C4-2B (cell line): ENCODE results near the gene JAK3.

Experiments
- CTCF ChIP-seq: fragments of 450-650 bp; conservative IDR thresholded peaks from 2 replicates; pipeline ENCODE4 v1.5.1; 2017; ENCODE audit warnings: mild to moderate bottlenecking
- ZFX ChIP-seq: fragments of 450-650 bp; IDR thresholded peaks from 2 replicates; pipeline ENCODE4 v1.6.1; 2017

- no peak for TF ChIP-seq CTCF
- no peak for TF ChIP-seq ZFX
Observed at GRCh38 chr19:17843908-17844490, 3.8 kb downstream of the JAK3 start.
